BJ (cell line): Measurements from ENCODE around the gene CNTN5. TPM values are rescaled to one million over a fixed set of nuclear protein-coding genes. Genes with fewer than 3 reads are reported as not detected.

Experiments
- CTCF ChIA-PET: fragments of 350-600 bp; formaldehyde crosslinking; extraction: SDS; loops from one replicate; lab custom pipeline; 2021; ENCODE audit warnings: antibody characterized with exemption, inconsistent platforms; lab: Yijun Ruan, JAX
- POLR2A ChIA-PET: fragments of 300-600 bp; sonication (Branson Sonifier 250); formaldehyde crosslinking; extraction: SDS; loops from one replicate; lab custom pipeline; 2021; ENCODE audit warnings: antibody characterized with exemption; lab: Charles Lee
- DNase-seq: peaks from one replicate; pipeline ENCODE4 v3.0.0-alpha.2; 2011; ENCODE audit warnings: low read depth
- H3K27me3 ChIP-seq: 2 replicates; pipeline ENCODE4 v1.6.0; 2011; ENCODE audit warnings: low read length; ENCODE audit not compliant: control insufficient read depth, insufficient read depth
- H3K36me3 ChIP-seq: 2 replicates; pipeline ENCODE4 v1.5.1; 2011; ENCODE audit warnings: low read length; ENCODE audit not compliant: control insufficient read depth, insufficient read depth
- H3K4me3 ChIP-seq: 2 replicates; pipeline ENCODE4 v1.5.1; 2011; ENCODE audit warnings: low read depth, mild to moderate bottlenecking, control low read depth, low read length
- polyA plus RNA-seq: library from polyadenylated mRNA; depleted of rRNA; stranded (reverse); fragments of >200 nt; gene quantifications from 2 replicates; pipeline ENCODE4 v1.2.3, GENCODE V29; 2011
- TF ChIP-seq, protein P1 (sequence below): IDR thresholded peaks from 2 replicates; pipeline ENCODE4 v1.5.1; 2011; ENCODE audit warnings: low read depth, mild to moderate bottlenecking, control low read depth, inconsistent platforms, low read length, moderate library complexity; ENCODE audit not compliant: insufficient read depth

Gene CNTN5
- polyA plus RNA-seq, 1 experiment = not detected

DNA sequence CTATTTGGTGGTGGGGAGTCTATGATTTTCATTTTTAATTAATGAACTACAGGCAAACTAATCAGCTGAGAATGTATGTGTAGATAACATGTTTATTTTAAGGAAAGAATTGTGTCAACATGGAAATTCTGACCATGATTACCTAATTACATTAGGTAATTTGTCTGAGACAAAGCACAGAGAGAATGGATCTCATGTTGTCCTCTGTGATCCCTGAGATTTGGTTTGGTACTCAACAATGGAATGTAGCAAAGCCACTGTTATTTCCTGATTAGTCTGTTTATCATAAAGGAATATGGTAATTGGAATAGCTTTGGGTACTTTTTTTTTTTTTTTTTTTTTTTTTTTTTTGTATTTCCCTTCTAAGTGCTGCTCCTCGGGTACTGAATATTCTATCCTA is 947.6 kb downstream of the CNTN5 start:
- TF ChIP-seq, protein P1, sequence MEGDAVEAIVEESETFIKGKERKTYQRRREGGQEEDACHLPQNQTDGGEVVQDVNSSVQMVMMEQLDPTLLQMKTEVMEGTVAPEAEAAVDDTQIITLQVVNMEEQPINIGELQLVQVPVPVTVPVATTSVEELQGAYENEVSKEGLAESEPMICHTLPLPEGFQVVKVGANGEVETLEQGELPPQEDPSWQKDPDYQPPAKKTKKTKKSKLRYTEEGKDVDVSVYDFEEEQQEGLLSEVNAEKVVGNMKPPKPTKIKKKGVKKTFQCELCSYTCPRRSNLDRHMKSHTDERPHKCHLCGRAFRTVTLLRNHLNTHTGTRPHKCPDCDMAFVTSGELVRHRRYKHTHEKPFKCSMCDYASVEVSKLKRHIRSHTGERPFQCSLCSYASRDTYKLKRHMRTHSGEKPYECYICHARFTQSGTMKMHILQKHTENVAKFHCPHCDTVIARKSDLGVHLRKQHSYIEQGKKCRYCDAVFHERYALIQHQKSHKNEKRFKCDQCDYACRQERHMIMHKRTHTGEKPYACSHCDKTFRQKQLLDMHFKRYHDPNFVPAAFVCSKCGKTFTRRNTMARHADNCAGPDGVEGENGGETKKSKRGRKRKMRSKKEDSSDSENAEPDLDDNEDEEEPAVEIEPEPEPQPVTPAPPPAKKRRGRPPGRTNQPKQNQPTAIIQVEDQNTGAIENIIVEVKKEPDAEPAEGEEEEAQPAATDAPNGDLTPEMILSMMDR = no peak
- ChIA-PET CTCF (no interaction called here), POLR2A (no interaction called here)
- no peak overlapping the region for H3K4me3 ChIP-seq
- DNase-seq = no peak
- no peaks in the 10 kb centered on the region for H3K36me3 ChIP-seq
- no peaks in the 10 kb centered on the region for H3K27me3 ChIP-seq

DNA sequence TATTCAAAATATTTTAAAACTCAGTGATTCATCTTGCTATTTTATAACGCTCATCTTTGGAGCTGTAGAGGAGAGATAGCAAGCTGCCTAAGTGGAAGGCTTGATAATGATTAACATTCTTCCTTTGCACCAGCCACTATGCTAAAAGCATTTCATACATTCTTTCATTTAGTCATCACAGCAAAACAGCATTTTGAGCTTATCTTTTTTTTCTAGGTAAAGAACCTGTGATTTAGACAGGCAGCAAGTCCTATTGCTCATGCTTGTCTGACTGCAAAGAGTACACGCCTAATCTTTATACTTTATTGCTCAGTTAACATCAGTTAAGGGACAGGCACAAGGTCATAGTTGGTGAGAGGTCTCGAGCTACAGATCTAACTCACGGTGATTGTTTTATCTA is 953.2 kb downstream of the CNTN5 start:
- no peaks in the 10 kb centered on the region for H3K27me3 ChIP-seq
- TF ChIP-seq, protein P1 = no peak
- DNase-seq = no peak
- H3K4me3 ChIP-seq = no peak overlapping the region
- ChIA-PET CTCF (interaction anchor here (0.7 kb wide), 1 partner anchor 437 kb away, joined by 4 read pairs; no protein-coding TSS in a partner anchor), POLR2A (no interaction called here)
- no peaks in the 10 kb centered on the region for H3K36me3 ChIP-seq

DNA sequence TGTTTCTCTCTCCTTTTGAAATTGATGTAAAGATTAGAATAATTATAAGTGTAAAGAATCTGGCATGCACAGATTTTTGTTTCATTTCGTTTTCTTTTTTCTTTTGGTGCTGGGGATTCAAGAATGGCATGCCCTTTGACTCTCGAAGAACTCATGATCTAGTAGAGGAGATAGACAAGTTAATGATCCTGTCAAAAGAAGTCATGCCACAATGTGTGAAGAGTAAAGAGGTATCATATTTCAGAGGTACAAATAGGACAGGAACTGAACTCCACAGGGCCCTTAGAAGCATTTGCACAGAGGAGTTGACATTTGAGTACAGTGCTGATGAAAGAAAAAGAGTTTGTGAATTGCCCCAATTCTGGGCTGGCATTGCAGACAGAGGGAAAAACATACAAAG is 958.3 kb downstream of the CNTN5 start:
- POLR2A ChIA-PET = no interaction called here
- no peak overlapping the region for H3K4me3 ChIP-seq
- CTCF ChIA-PET = interaction anchor here (0.6 kb wide), 1 partner anchor 578 kb away, joined by 3 read pairs; no protein-coding TSS in a partner anchor
- no peak for DNase-seq
- TF ChIP-seq, protein P1 = no peak
- no peaks in the 10 kb centered on the region for H3K27me3 ChIP-seq
- no peaks in the 10 kb centered on the region for H3K36me3 ChIP-seq

DNA sequence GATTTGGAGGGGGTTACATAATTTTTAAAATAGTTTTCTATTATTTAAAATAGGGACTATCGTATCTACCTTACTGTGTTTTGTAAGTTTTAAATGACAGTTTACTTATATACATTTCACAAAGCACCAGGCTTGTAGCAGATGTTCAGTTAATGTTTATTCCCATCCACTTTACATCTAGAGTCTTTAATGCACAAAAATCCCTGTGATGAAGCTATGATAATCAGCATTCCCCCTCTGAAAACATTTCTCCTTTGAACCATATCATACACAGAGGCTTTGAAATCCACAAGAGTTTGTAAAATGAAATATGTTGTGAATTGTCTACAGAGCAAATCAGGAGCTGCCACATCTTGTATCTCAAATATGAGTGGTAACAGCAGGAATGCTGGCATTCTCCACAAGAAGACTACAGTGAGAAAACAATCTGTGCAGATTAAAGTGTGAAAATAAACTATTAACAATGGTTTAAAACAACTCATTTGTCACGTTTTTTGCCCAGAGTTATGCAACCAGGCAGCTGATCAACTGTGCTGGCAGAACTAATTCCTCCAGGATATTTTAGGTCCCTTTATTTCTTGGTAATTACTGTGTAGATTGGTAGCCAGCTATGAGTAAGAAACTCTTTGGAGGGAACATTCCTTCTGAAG is 967.2 kb downstream of the CNTN5 start:
- Histone ChIP-seq H3K4me3 (no peak overlapping the region), H3K27me3 (no peaks in the 10 kb centered on the region), H3K36me3 (no peaks in the 10 kb centered on the region)
- POLR2A ChIA-PET = no interaction called here
- TF ChIP-seq, protein P1 = no peak
- no peak for DNase-seq
- CTCF ChIA-PET = no interaction called here

DNA sequence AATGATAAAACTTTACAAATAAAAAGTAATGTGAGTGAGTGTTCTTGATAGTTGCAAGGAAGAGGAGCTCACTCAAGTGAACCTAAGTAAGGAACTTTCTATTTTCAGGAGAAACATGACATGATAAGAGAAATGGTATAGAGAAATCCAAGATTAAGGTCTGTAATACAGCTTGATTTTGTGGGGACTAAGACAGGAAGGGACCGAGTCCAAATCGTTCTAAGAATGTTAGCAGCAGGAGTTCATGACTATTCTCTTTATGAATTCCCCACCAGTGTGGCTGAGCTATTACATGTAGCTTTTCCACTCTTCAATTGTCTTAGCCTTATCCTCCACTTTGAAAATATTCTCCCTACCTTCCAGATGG is 967.7 kb downstream of the CNTN5 start:
- ChIA-PET CTCF (no interaction called here), POLR2A (no interaction called here)
- TF ChIP-seq, protein P1 = no peak
- Histone ChIP-seq H3K4me3 (no peak overlapping the region), H3K36me3 (no peaks in the 10 kb centered on the region), H3K27me3 (no peaks in the 10 kb centered on the region)
- DNase-seq = no peak
